Mesendoderm (in vitro differentiated cells): Measurements from ENCODE around the gene APOC4.
A peak's percentile ranks its signal among the peaks of the same experiment; 100 is the strongest.

Source experiments
- DNase-seq: peaks from one replicate; pipeline ENCODE4 v3.0.0; 2013
- H2AK5ac ChIP-seq: 2 replicates; pipeline ENCODE4 v1.6.1; 2013; ENCODE audit warnings: low read length, inconsistent platforms
- H2BK120ac ChIP-seq: 2 replicates; pipeline ENCODE4 v1.6.1; 2013; ENCODE audit warnings: low read depth, mild to moderate bottlenecking, low read length, moderate library complexity, mixed read lengths
- H2BK15ac ChIP-seq: replicated peaks from 2 replicates; pipeline ENCODE4 v1.6.1; 2013; ENCODE audit warnings: low read depth, mild to moderate bottlenecking, moderate library complexity
- H2BK5ac ChIP-seq: 2 replicates; pipeline ENCODE4 v1.6.1; 2013; ENCODE audit warnings: low read length, inconsistent platforms
- H3K18ac ChIP-seq: 2 replicates; pipeline ENCODE4 v1.6.1; 2013; ENCODE audit warnings: mild to moderate bottlenecking, low read length, mixed read lengths
- H3K23ac ChIP-seq: one replicate; pipeline ENCODE4 v1.6.1; 2013; ENCODE audit warnings: low read length
- H3K27ac ChIP-seq: 2 replicates; pipeline ENCODE4 v1.5.1; 2013; ENCODE audit warnings: low read depth, mild to moderate bottlenecking, inconsistent platforms, low read length, moderate library complexity
- H3K27me3 ChIP-seq: 2 replicates; pipeline ENCODE4 v1.6.1; 2013; ENCODE audit warnings: low read length, control low read depth, mild to moderate bottlenecking, inconsistent platforms; ENCODE audit not compliant: insufficient read depth, poor library complexity
- H3K36me3 ChIP-seq: 2 replicates; pipeline ENCODE4 v1.6.1; 2013; ENCODE audit warnings: low read length, inconsistent platforms; ENCODE audit not compliant: control insufficient read depth, insufficient read depth
- H3K4ac ChIP-seq: one replicate; pipeline ENCODE4 v1.6.1; 2013; ENCODE audit warnings: low read depth, mild to moderate bottlenecking, low read length, moderate library complexity
- H3K4me1 ChIP-seq: 2 replicates; pipeline ENCODE4 v1.6.1; 2013; ENCODE audit warnings: low read depth, low read length, inconsistent platforms; ENCODE audit not compliant: control insufficient read depth
- H3K4me2 ChIP-seq: 2 replicates; pipeline ENCODE4 v1.6.1; 2013; ENCODE audit warnings: low read length
- H3K4me3 ChIP-seq: 2 replicates; pipeline ENCODE4 v1.5.1; 2013; ENCODE audit warnings: mild to moderate bottlenecking, low read length
- H3K56ac ChIP-seq: one replicate; pipeline ENCODE4 v1.6.1; 2013; ENCODE audit warnings: low read length
- H3K79me1 ChIP-seq: 2 replicates; pipeline ENCODE4 v1.6.1; 2013; ENCODE audit warnings: low read length, inconsistent platforms
- H3K79me2 ChIP-seq: 2 replicates; pipeline ENCODE4 v1.6.1; 2013; ENCODE audit warnings: mild to moderate bottlenecking, low read length; ENCODE audit not compliant: control insufficient read depth, insufficient read depth
- H3K9ac ChIP-seq: 2 replicates; pipeline ENCODE4 v1.6.1; 2013; ENCODE audit warnings: low read length, inconsistent platforms
- H4K5ac ChIP-seq: one replicate; pipeline ENCODE4 v1.6.1; 2013; ENCODE audit warnings: low read length
- H4K8ac ChIP-seq: one replicate; pipeline ENCODE4 v1.6.1; 2013; ENCODE audit warnings: low read depth, mild to moderate bottlenecking, control low read depth, low read length, moderate library complexity
- WGBS: extraction: QIAGEN DNeasy Blood & Tissue Kit; methylation state at CpG from one replicate; pipeline ENCODE4 v1.1.7; 2013; ENCODE audit warnings: low lambda C conversion rate, missing lambda C conversion rate; ENCODE audit not compliant: insufficient coverage; ENCODE audit errors: extremely low coverage; 5-methylcytosine and 5-hydroxymethylcytosine counted together

Gene APOC4

GRCh38 chr19:44958090-44958489 is 16.1 kb downstream of the APOC4 start:
- WGBS = no CpG with 5 or more reads among the region's 9 CpGs
- Histone ChIP-seq H3K4me2 (no peak overlapping the region), H3K79me2 (peaks cover 49% of the 10 kb centered on the region), H3K18ac (no peak overlapping the region), H2AK5ac (no peak overlapping the region), H2BK15ac (no peak overlapping the region), H4K8ac (no peak overlapping the region), H3K23ac (no peak overlapping the region), H3K27ac (no peak overlapping the region), H3K4me3 (no peak overlapping the region), H4K5ac (no peak overlapping the region), H3K9ac (no peak overlapping the region), H3K56ac (no peak overlapping the region), H3K4ac (no peak overlapping the region), H2BK5ac (no peak overlapping the region), H3K27me3 (no peaks in the 10 kb centered on the region), H2BK120ac (no peak overlapping the region), H3K4me1 (no peaks in the 10 kb centered on the region), H3K36me3 (peaks cover 1% of the 10 kb centered on the region), H3K79me1 (peaks cover 43% of the 10 kb centered on the region)
- no peak for DNase-seq

GRCh38 chr19:44959691-44960090 is 17.7 kb downstream of the APOC4 start:
- H2AK5ac ChIP-seq = no peak overlapping the region
- no peak overlapping the region for H3K4ac ChIP-seq
- peaks cover 1% of the 10 kb centered on the region for H3K36me3 ChIP-seq
- no peak overlapping the region for H3K18ac ChIP-seq
- no peaks in the 10 kb centered on the region for H3K4me1 ChIP-seq
- no peak overlapping the region for H3K56ac ChIP-seq
- H3K9ac ChIP-seq = no peak overlapping the region
- no peak overlapping the region for H2BK15ac ChIP-seq
- H3K4me3 ChIP-seq = no peak overlapping the region
- H3K79me1 ChIP-seq = peaks cover 43% of the 10 kb centered on the region
- H3K27me3 ChIP-seq = no peaks in the 10 kb centered on the region
- no peak overlapping the region for H4K5ac ChIP-seq
- no CpG with 5 or more reads among the region's 5 CpGs for WGBS
- no peak overlapping the region for H2BK120ac ChIP-seq
- H3K23ac ChIP-seq = no peak overlapping the region
- peaks cover 49% of the 10 kb centered on the region for H3K79me2 ChIP-seq
- no peak overlapping the region for H4K8ac ChIP-seq
- H3K4me2 ChIP-seq = no peak overlapping the region
- H2BK5ac ChIP-seq = no peak overlapping the region
- peak; percentile 52 for DNase-seq
- H3K27ac ChIP-seq = no peak overlapping the region

- H3K18ac ChIP-seq = no peak overlapping the region
- no peak overlapping the region for H3K23ac ChIP-seq
- H3K27me3 ChIP-seq = no peaks in the 10 kb centered on the region
- peaks cover 1% of the 10 kb centered on the region for H3K36me3 ChIP-seq
- no peak overlapping the region for H2BK15ac ChIP-seq
- WGBS = no CpG with 5 or more reads among the region's 8 CpGs
- H3K9ac ChIP-seq = no peak overlapping the region
- H4K8ac ChIP-seq = no peak overlapping the region
- H4K5ac ChIP-seq = no peak overlapping the region
- H3K56ac ChIP-seq = no peak overlapping the region
- H3K4me2 ChIP-seq = no peak overlapping the region
- DNase-seq = no peak
- no peak overlapping the region for H2BK120ac ChIP-seq
- no peak overlapping the region for H3K4ac ChIP-seq
- H2AK5ac ChIP-seq = no peak overlapping the region
- no peak overlapping the region for H2BK5ac ChIP-seq
- H3K79me1 ChIP-seq = peaks cover 38% of the 10 kb centered on the region
- peaks cover 40% of the 10 kb centered on the region for H3K79me2 ChIP-seq
- H3K27ac ChIP-seq = no peak overlapping the region
- H3K4me1 ChIP-seq = no peaks in the 10 kb centered on the region
- H3K4me3 ChIP-seq = no peak overlapping the region
Observed at GRCh38 chr19:44960906-44961728, 19.1 kb downstream of the APOC4 start.

GRCh38 chr19:44961821-44962220 is 19.8 kb downstream of the APOC4 start:
- Histone ChIP-seq H3K79me1 (peaks cover 31% of the 10 kb centered on the region), H3K9ac (no peak overlapping the region), H3K4me3 (no peak overlapping the region), H3K79me2 (peaks cover 33% of the 10 kb centered on the region), H3K23ac (no peak overlapping the region), H2BK15ac (no peak overlapping the region), H3K27me3 (no peaks in the 10 kb centered on the region), H4K8ac (no peak overlapping the region), H4K5ac (no peak overlapping the region), H2BK5ac (no peak overlapping the region), H2AK5ac (no peak overlapping the region), H3K4me2 (no peak overlapping the region), H3K18ac (no peak overlapping the region), H3K4ac (no peak overlapping the region), H3K56ac (no peak overlapping the region), H3K36me3 (peaks cover 1% of the 10 kb centered on the region), H2BK120ac (no peak overlapping the region), H3K4me1 (no peaks in the 10 kb centered on the region), H3K27ac (no peak overlapping the region)
- no peak for DNase-seq
- WGBS = no CpG with 5 or more reads among the region's 8 CpGs

- H3K18ac ChIP-seq = no peak overlapping the region
- no peak overlapping the region for H2BK15ac ChIP-seq
- no peak overlapping the region for H3K4me2 ChIP-seq
- H2BK5ac ChIP-seq = no peak overlapping the region
- no peak overlapping the region for H4K8ac ChIP-seq
- no peak overlapping the region for H3K4ac ChIP-seq
- H3K4me1 ChIP-seq = no peaks in the 10 kb centered on the region
- no peak overlapping the region for H3K9ac ChIP-seq
- H3K27ac ChIP-seq = no peak overlapping the region
- DNase-seq = no peak
- no peaks in the 10 kb centered on the region for H3K79me2 ChIP-seq
- H3K4me3 ChIP-seq = no peak overlapping the region
- H3K56ac ChIP-seq = no peak overlapping the region
- no peak overlapping the region for H3K23ac ChIP-seq
- H2BK120ac ChIP-seq = no peak overlapping the region
- no CpG with 5 or more reads among the region's 5 CpGs for WGBS
- H3K27me3 ChIP-seq = no peaks in the 10 kb centered on the region
- no peaks in the 10 kb centered on the region for H3K79me1 ChIP-seq
- H2AK5ac ChIP-seq = no peak overlapping the region
- no peaks in the 10 kb centered on the region for H3K36me3 ChIP-seq
- H4K5ac ChIP-seq = no peak overlapping the region
Observed at GRCh38 chr19:44968118-44968517, 26.1 kb downstream of the APOC4 start.

- no peaks in the 10 kb centered on the region for H3K4me1 ChIP-seq
- no peak overlapping the region for H4K8ac ChIP-seq
- H2BK15ac ChIP-seq = no peak overlapping the region
- H2BK5ac ChIP-seq = no peak overlapping the region
- H3K23ac ChIP-seq = no peak overlapping the region
- no CpG with 5 or more reads among the region's 4 CpGs for WGBS
- no peak overlapping the region for H3K4me3 ChIP-seq
- H3K18ac ChIP-seq = no peak overlapping the region
- H3K27me3 ChIP-seq = no peaks in the 10 kb centered on the region
- DNase-seq = no peak
- no peak overlapping the region for H3K27ac ChIP-seq
- no peak overlapping the region for H3K4me2 ChIP-seq
- H3K79me1 ChIP-seq = no peaks in the 10 kb centered on the region
- H2AK5ac ChIP-seq = no peak overlapping the region
- no peak overlapping the region for H2BK120ac ChIP-seq
- H3K9ac ChIP-seq = no peak overlapping the region
- H3K56ac ChIP-seq = no peak overlapping the region
- no peak overlapping the region for H4K5ac ChIP-seq
- no peak overlapping the region for H3K4ac ChIP-seq
- H3K79me2 ChIP-seq = no peaks in the 10 kb centered on the region
- no peaks in the 10 kb centered on the region for H3K36me3 ChIP-seq
Observed at GRCh38 chr19:44968670-44969069, 26.6 kb downstream of the APOC4 start.
